Psoas muscle (tissue), 8 donors: ENCODE measurements around the gene PIGQ. TPM values are rescaled to one million over a fixed set of nuclear protein-coding genes. Genes with fewer than 3 reads are reported as not detected.

Experiments used
- ATAC-seq, 4 donors: fragments of 200-7000 bp; cut with Tn5 transposase; one replicate each; pipeline ENCODE4 v1.9.1; 2020; ENCODE audit warnings: moderate library complexity in 3 of 4, mild to moderate bottlenecking in 2 of 4
- DNase-seq, 2 donors: peaks; one replicate each; pipeline ENCODE4 v3.0.0-alpha.2; 2020
- H3K27ac ChIP-seq: fragments of 200-600 bp; one replicate; pipeline ENCODE4 v1.8.0; 2022
- H3K27me3 ChIP-seq, 3 donors: fragments of 200-600 bp in 1 of 3; one replicate each; pipeline versions ENCODE4 v1.6.1 to v1.8.0; 2013 to 2022; ENCODE audit warnings: low read length in 2 of 3, mild to moderate bottlenecking in 2 of 3, moderate library complexity in 1 of 3; ENCODE audit not compliant: insufficient read depth in 3 of 3
- H3K36me3 ChIP-seq, 2 donors: fragments of 200-600 bp in 1 of 2; one replicate each; pipeline versions ENCODE4 v1.6.1 to v1.8.0; 2013 to 2022; ENCODE audit warnings: low read depth in 1 of 2, mild to moderate bottlenecking in 1 of 2, moderate library complexity in 1 of 2; ENCODE audit not compliant: insufficient read depth in 1 of 2
- H3K4me1 ChIP-seq: fragments of 200-600 bp; one replicate; pipeline ENCODE4 v1.8.0; 2022
- H3K4me3 ChIP-seq: fragments of 200-600 bp; one replicate; pipeline ENCODE4 v1.8.0; 2022; ENCODE audit warnings: mild to moderate bottlenecking
- H3K9me3 ChIP-seq: fragments of 200-600 bp; one replicate; pipeline ENCODE4 v1.8.0; 2022
- CTCF ChIP-seq: fragments of 200-600 bp; IDR thresholded peaks from one replicate; pipeline ENCODE4 v1.8.0; 2022; ENCODE audit warnings: antibody characterized with exemption
- WGBS, 3 donors: extraction: QIAGEN DNeasy Blood & Tissue Kit; methylation state at CpG; one replicate each; pipeline versions ENCODE4 v1.1.6 to v1.1.7; 2013; 5-methylcytosine and 5-hydroxymethylcytosine counted together
- intact Hi-C, 2 donors: fragments of 100-400 bp; cut with DNase I; formaldehyde crosslinking; loops; one replicate each; pipeline versions ENCODE4 v1.11.0 to v1.14.2; 2022
- polyA plus RNA-seq, 3 donors: library from polyadenylated mRNA; stranded (reverse); fragments of 200-250 nt; gene quantifications; one replicate each; pipeline ENCODE4 v1.2.3, GENCODE V29; 2013
- total RNA-seq, 4 donors: library from RNA; stranded (reverse); fragmentation: NEBNext Ultra II Directional in 2 of 4; extraction: Animal tissue kit (Norgen Biotek cat#: 25700) in 2 of 4; gene quantifications; one replicate each; pipeline versions ENCODE4 v1.2.1 to v1.2.4, GENCODE V29; 2021 to 2023
- donor health status: healthy with polysubstance abuse.
- donor health status: DM: no; HTN: no; CAD: no; lungs with moderate emphysema.
- donor health status: Bipolar disorder and iron deficiency.
- donor health status: healthy.
- donor health status: DM: yes; HTN: yes; CAD: no.
- donor health status: DM: no; HTN: no; CAD: no.
- donor health status: DM: no; HTN: no; CAD: no.
- donor health status: DM: yes; HTN: yes; CAD: no.

The PIGQ gene
- total and polyA plus RNA-seq, 7 donors = 18.3 to 39.9 (median 26.3) TPM

- Histone ChIP-seq H3K4me1 (peaks cover 36% of the 10 kb centered on the region), H3K9me3 (no peaks in the 10 kb centered on the region), H3K27me3 (no peaks in the 10 kb centered on the region), H3K36me3 (peaks cover 0 to 38% of the 10 kb centered on the region in 2 donors), H3K27ac (peak within 1 kb of the TSS; percentile 16), H3K4me3 (no peak within 1 kb of the TSS)
- ATAC-seq (no peak), DNase-seq (peak; percentile 46 to 68)
- 9 to 10% (median 9%) methylated on average over 9 to 23 of the region's 23 CpGs for WGBS, 3 donors
- TF ChIP-seq CTCF = no peak
- intact Hi-C loops = loop anchor here in 1 of 2 donors (5.0 kb wide), 1 partner anchor 39 kb away; the partner anchor contains the start of gene RAB40C
These were observed 61.1 kb downstream of the PIGQ start, which contains the start of gene WFIKKN1 for GRCh38 chr16:630815-631405. Gene WFIKKN1, plus strand, starts transcription at chr16:630985. Its CDS starts 269 bp downstream, at chr16:631254.

GRCh38 chr16:631808-632358, 62.1 kb downstream of the PIGQ start:
- intact Hi-C loops = loop anchor here in 1 of 2 donors (5.0 kb wide), 1 partner anchor 40 kb away; the partner anchor contains the start of gene RAB40C
- WGBS, 3 donors = 53 to 55% (median 54%) methylated on average over 9 of the region's 9 CpGs
- ATAC-seq = no peak

GRCh38 chr16:632486-633335, 62.9 kb downstream of the PIGQ start:
- Histone ChIP-seq H3K4me3 (no peak overlapping the region), H3K27me3 (no peaks in the 10 kb centered on the region), H3K27ac (no peak overlapping the region), H3K4me1 (peaks cover 36% of the 10 kb centered on the region), H3K36me3 (peaks cover 0 to 27% of the 10 kb centered on the region in 2 donors), H3K9me3 (no peaks in the 10 kb centered on the region)
- DNase-seq (peak in 1 of 2 donors; percentile 17), ATAC-seq (no peak)
- intact Hi-C loops = loop anchor here in 1 of 2 donors (5.0 kb wide), 1 partner anchor 40 kb away; the partner anchor contains the start of gene RAB40C
- 91 to 93% (median 92%) methylated on average over 64 to 67 of the region's 67 CpGs for WGBS, 3 donors
- TF ChIP-seq CTCF = no peak

More at GRCh38 chr16:631808-632358, 62.1 kb downstream of the PIGQ start:
- no peaks in the 10 kb centered on the region for H3K9me3 ChIP-seq
- no peak overlapping the region for H3K27ac ChIP-seq
- peaks cover 0 to 31% of the 10 kb centered on the region in 2 donors for H3K36me3 ChIP-seq
- no peak for DNase-seq
- TF ChIP-seq CTCF = no peak
- no peak overlapping the region for H3K4me3 ChIP-seq
- H3K4me1 ChIP-seq = peaks cover 36% of the 10 kb centered on the region
- H3K27me3 ChIP-seq = no peaks in the 10 kb centered on the region

- H3K4me1 ChIP-seq = peaks cover 40% of the 10 kb centered on the region
- no peak overlapping the region for H3K27ac ChIP-seq
- H3K27me3 ChIP-seq = no peaks in the 10 kb centered on the region
- peaks cover 0 to 20% of the 10 kb centered on the region in 2 donors for H3K36me3 ChIP-seq
- H3K4me3 ChIP-seq = no peak overlapping the region
- ATAC-seq (no peak), DNase-seq (peak in 1 of 2 donors; percentile 52)
- H3K9me3 ChIP-seq = no peaks in the 10 kb centered on the region
- WGBS, 3 donors = 94 to 96% (median 95%) methylated on average over 72 to 74 of the region's 74 CpGs
- no peak for TF ChIP-seq CTCF
- intact Hi-C loops = loop anchor here in 1 of 2 donors (5.0 kb wide), 1 partner anchor 41 kb away; the partner anchor contains the start of gene RAB40C
These were observed 63.7 kb downstream of the PIGQ start for GRCh38 chr16:633336-634050.

Other genes with a start within 250 kb of the PIGQ start
- gene AXIN1, start 217.2 kb upstream of the PIGQ start, total RNA-seq = 10 to 100 TPM; 12.1 to 23.2 (median 22.8) TPM
- 10 to 100 TPM; 23.5 to 32.3 (median 29.5) TPM for gene AXIN1, start 217.2 kb upstream of the PIGQ start, polyA plus RNA-seq
- gene MRPL28, start 199.4 kb upstream of the PIGQ start, total RNA-seq = 10 to 100 TPM; 55.4 to 68.8 (median 55.9) TPM
- 100 to 1,000 TPM in 1 of 3 donors, 10 to 100 TPM in 2; 67.1 to 126 (median 86.8) TPM for gene MRPL28, start 199.4 kb upstream of the PIGQ start, polyA plus RNA-seq
- gene PGAP6, start 188.0 kb upstream of the PIGQ start, total RNA-seq = 10 to 100 TPM; 27.2 to 34.7 (median 32.2) TPM
- 10 to 100 TPM; 26.0 to 46.9 (median 42.1) TPM for gene PGAP6, start 188.0 kb upstream of the PIGQ start, polyA plus RNA-seq
- gene NME4, start 172.8 kb upstream of the PIGQ start, total RNA-seq = 10 to 100 TPM; 19.5 to 39.7 (median 29.6) TPM
- gene NME4, start 172.8 kb upstream of the PIGQ start, polyA plus RNA-seq = 10 to 100 TPM; 16.0 to 30.7 (median 22.7) TPM
- gene DECR2, start 168.1 kb upstream of the PIGQ start, total RNA-seq = 10 to 100 TPM; 13.9 to 22.9 (median 19.6) TPM
- 10 to 100 TPM; 14.1 to 18.1 (median 15.8) TPM for gene DECR2, start 168.1 kb upstream of the PIGQ start, polyA plus RNA-seq
- 10 to 100 TPM; 44.7 to 89.5 (median 71.5) TPM for gene RAB11FIP3, start 144.3 kb upstream of the PIGQ start, total RNA-seq
- gene RAB11FIP3, start 144.3 kb upstream of the PIGQ start, polyA plus RNA-seq = 10 to 100 TPM; 20.3 to 26.1 (median 26.1) TPM
- gene CAPN15, start 42.3 kb upstream of the PIGQ start, total RNA-seq = 10 to 100 TPM; 15.5 to 32.1 (median 26.8) TPM
- 10 to 100 TPM; 14.9 to 26.4 (median 22.6) TPM for gene CAPN15, start 42.3 kb upstream of the PIGQ start, polyA plus RNA-seq
- gene PRR35, start 9.6 kb upstream of the PIGQ start, total RNA-seq = not detected
- gene PRR35, start 9.6 kb upstream of the PIGQ start, polyA plus RNA-seq = not detected
- under 1 TPM in 3 of 4 donors, not detected in 1; 0.19 to 0.39 (median 0.27) TPM for gene NHLRC4, start 3.0 kb upstream of the PIGQ start, total RNA-seq
- under 1 TPM; 0.06 to 0.38 (median 0.27) TPM for gene NHLRC4, start 3.0 kb upstream of the PIGQ start, polyA plus RNA-seq
- 10 to 100 TPM; 12.3 to 20.2 (median 14.4) TPM for gene RAB40C, start 20.1 kb downstream of the PIGQ start, total RNA-seq
- gene RAB40C, start 20.1 kb downstream of the PIGQ start, polyA plus RNA-seq = 10 to 100 TPM; 14.7 to 16.3 (median 15.7) TPM
- 1 to 10 TPM in 2 of 4 donors, under 1 TPM in 2; 0.30 to 2.0 (median 0.82) TPM for gene WFIKKN1, start 61.0 kb downstream of the PIGQ start, total RNA-seq
- gene WFIKKN1, start 61.0 kb downstream of the PIGQ start, polyA plus RNA-seq = under 1 TPM; 0.31 to 0.61 (median 0.36) TPM
- 10 to 100 TPM; 42.4 to 55.6 (median 48.4) TPM for gene METTL26, start 66.3 kb downstream of the PIGQ start, total RNA-seq
- gene METTL26, start 66.3 kb downstream of the PIGQ start, polyA plus RNA-seq = 10 to 100 TPM; 90.8 to 97.8 (median 96.4) TPM
- gene MCRIP2, start 71.9 kb downstream of the PIGQ start, total RNA-seq = 10 to 100 TPM; 61.6 to 80.2 (median 68.9) TPM
- 100 to 1,000 TPM in 2 of 3 donors, 10 to 100 TPM in 1; 95.1 to 124 (median 108) TPM for gene MCRIP2, start 71.9 kb downstream of the PIGQ start, polyA plus RNA-seq
- 1 to 10 TPM; 4.0 to 9.6 (median 8.1) TPM for gene WDR90, start 79.4 kb downstream of the PIGQ start, total RNA-seq
- gene WDR90, start 79.4 kb downstream of the PIGQ start, polyA plus RNA-seq = 1 to 10 TPM; 5.6 to 9.7 (median 6.4) TPM
- 10 to 100 TPM; 38.8 to 56.8 (median 48.8) TPM for gene RHOT2, start 98.2 kb downstream of the PIGQ start, total RNA-seq
- 10 to 100 TPM; 47.7 to 75.8 (median 52.6) TPM for gene RHOT2, start 98.2 kb downstream of the PIGQ start, polyA plus RNA-seq
- gene RHBDL1, start 105.7 kb downstream of the PIGQ start, total RNA-seq = under 1 TPM; 0.13 to 0.42 (median 0.29) TPM
- gene RHBDL1, start 105.7 kb downstream of the PIGQ start, polyA plus RNA-seq = under 1 TPM; 0.06 to 0.08 (median 0.08) TPM
- gene STUB1, start 110.4 kb downstream of the PIGQ start, total RNA-seq = 100 to 1,000 TPM; 108 to 150 (median 115) TPM
- 100 to 1,000 TPM; 127 to 147 (median 134) TPM for gene STUB1, start 110.4 kb downstream of the PIGQ start, polyA plus RNA-seq
- gene JMJD8, start 114.4 kb downstream of the PIGQ start, total RNA-seq = 10 to 100 TPM; 19.1 to 27.5 (median 23.1) TPM
- gene JMJD8, start 114.4 kb downstream of the PIGQ start, polyA plus RNA-seq = 10 to 100 TPM; 25.5 to 63.5 (median 41.5) TPM
- gene WDR24, start 120.4 kb downstream of the PIGQ start, total RNA-seq = 10 to 100 TPM in 3 of 4 donors, 1 to 10 TPM in 1; 9.9 to 15.0 (median 12.1) TPM
- 10 to 100 TPM in 1 of 3 donors, 1 to 10 TPM in 2; 5.2 to 15.8 (median 8.8) TPM for gene WDR24, start 120.4 kb downstream of the PIGQ start, polyA plus RNA-seq
- gene FBXL16, start 135.8 kb downstream of the PIGQ start, total RNA-seq = under 1 TPM in 2 of 4 donors, not detected in 2; 0.08 TPM
- gene FBXL16, start 135.8 kb downstream of the PIGQ start, polyA plus RNA-seq = under 1 TPM; 0.04 to 0.16 (median 0.10) TPM
- 10 to 100 TPM; 19.6 to 25.8 (median 22.8) TPM for gene METRN, start 145.2 kb downstream of the PIGQ start, total RNA-seq
- 10 to 100 TPM; 17.9 to 28.0 (median 27.4) TPM for gene METRN, start 145.2 kb downstream of the PIGQ start, polyA plus RNA-seq
- gene ANTKMT, start 151.2 kb downstream of the PIGQ start, total RNA-seq = 10 to 100 TPM; 30.9 to 45.6 (median 34.5) TPM
- 10 to 100 TPM; 16.1 to 56.0 (median 26.3) TPM for gene ANTKMT, start 151.2 kb downstream of the PIGQ start, polyA plus RNA-seq
- under 1 TPM in 1 of 4 donors, not detected in 3; 0.11 TPM for gene CCDC78, start 156.5 kb downstream of the PIGQ start, total RNA-seq
- under 1 TPM in 2 of 3 donors, not detected in 1; 0.12 to 0.16 TPM for gene CCDC78, start 156.5 kb downstream of the PIGQ start, polyA plus RNA-seq
- 1 to 10 TPM in 1 of 4 donors, under 1 TPM in 3; 0.42 to 1.6 (median 0.71) TPM for gene HAGHL, start 157.1 kb downstream of the PIGQ start, total RNA-seq
- gene HAGHL, start 157.1 kb downstream of the PIGQ start, polyA plus RNA-seq = 1 to 10 TPM in 1 of 3 donors, under 1 TPM in 2; 0.38 to 4.4 (median 0.58) TPM
- 10 to 100 TPM; 12.3 to 25.9 (median 23.6) TPM for gene CIAO3, start 171.0 kb downstream of the PIGQ start, total RNA-seq
- gene CIAO3, start 171.0 kb downstream of the PIGQ start, polyA plus RNA-seq = 10 to 100 TPM; 26.7 to 43.0 (median 38.9) TPM
- gene MSLN, start 190.8 kb downstream of the PIGQ start, total RNA-seq = under 1 TPM in 1 of 4 donors, not detected in 3; 0.17 TPM
- under 1 TPM; 0.03 to 0.10 (median 0.08) TPM for gene MSLN, start 190.8 kb downstream of the PIGQ start, polyA plus RNA-seq
- 10 to 100 TPM in 1 of 4 donors, 1 to 10 TPM in 3; 4.4 to 10.9 (median 7.6) TPM for gene RPUSD1, start 218.4 kb downstream of the PIGQ start, total RNA-seq
- 10 to 100 TPM; 11.7 to 25.7 (median 25.2) TPM for gene RPUSD1, start 218.4 kb downstream of the PIGQ start, polyA plus RNA-seq
- gene CHTF18, start 218.7 kb downstream of the PIGQ start, total RNA-seq = 1 to 10 TPM; 2.5 to 4.5 (median 4.0) TPM
- gene CHTF18, start 218.7 kb downstream of the PIGQ start, polyA plus RNA-seq = 1 to 10 TPM; 1.7 to 8.4 (median 2.2) TPM
- gene GNG13, start 230.8 kb downstream of the PIGQ start, total RNA-seq = not detected
- not detected for gene GNG13, start 230.8 kb downstream of the PIGQ start, polyA plus RNA-seq